PFSK-1 (cell line): ENCODE measurements around the gene SLC25A28.
A peak's percentile ranks its signal among the peaks of the same experiment; 100 is the strongest.

Source experiments
- FOXP2 ChIP-seq: optimal IDR thresholded peaks from 2 replicates; pipeline ENCODE3; 2011; ENCODE audit warnings: borderline replicate concordance, control low read depth, inconsistent platforms; ENCODE audit not compliant: insufficient read depth; ENCODE audit errors: extremely low read length, extremely low read depth
- POLR2AphosphoS5 ChIP-seq: IDR thresholded peaks from 2 replicates; pipeline ENCODE4 v1.6.1; 2012; ENCODE audit warnings: low read depth, mild to moderate bottlenecking, control low read depth, low read length, moderate library complexity
- REST ChIP-seq, 2 experiments: IDR thresholded peaks; 2 replicates each; pipeline versions ENCODE4 v1.6.1 to v1.8.0; 2011 to 2012; ENCODE audit warnings: low read depth in 2 of 2, low read length in 2 of 2, control low read depth in 1 of 2, inconsistent platforms in 1 of 2, mild to moderate bottlenecking in 1 of 2, moderate library complexity in 1 of 2; ENCODE audit not compliant: insufficient read depth in 1 of 2
- SIN3A ChIP-seq: IDR thresholded peaks from 2 replicates; pipeline ENCODE4 v1.6.1; 2012; ENCODE audit warnings: mild to moderate bottlenecking, low read length, moderate library complexity, borderline replicate concordance; ENCODE audit not compliant: insufficient read depth
- TAF1 ChIP-seq: IDR thresholded peaks from 2 replicates; pipeline ENCODE4 v1.6.1; 2012; ENCODE audit warnings: low read length, control low read depth, borderline replicate concordance; ENCODE audit not compliant: insufficient read depth

SLC25A28 gene

GRCh38 chr10:99659868-99660366, 39.7 kb upstream of the SLC25A28 start:
- TF ChIP-seq REST (IDR thresholded peaks at IDR 0.05; ENCODE audit: insufficient read depth in 1 of 2, low read depth in 2 of 2, low read length in 2 of 2), result no peak
- no peak for TF ChIP-seq POLR2AphosphoS5
- no peak for TF ChIP-seq SIN3A
- TF ChIP-seq TAF1, result no peak
- TF ChIP-seq FOXP2, result no peak

DNA sequence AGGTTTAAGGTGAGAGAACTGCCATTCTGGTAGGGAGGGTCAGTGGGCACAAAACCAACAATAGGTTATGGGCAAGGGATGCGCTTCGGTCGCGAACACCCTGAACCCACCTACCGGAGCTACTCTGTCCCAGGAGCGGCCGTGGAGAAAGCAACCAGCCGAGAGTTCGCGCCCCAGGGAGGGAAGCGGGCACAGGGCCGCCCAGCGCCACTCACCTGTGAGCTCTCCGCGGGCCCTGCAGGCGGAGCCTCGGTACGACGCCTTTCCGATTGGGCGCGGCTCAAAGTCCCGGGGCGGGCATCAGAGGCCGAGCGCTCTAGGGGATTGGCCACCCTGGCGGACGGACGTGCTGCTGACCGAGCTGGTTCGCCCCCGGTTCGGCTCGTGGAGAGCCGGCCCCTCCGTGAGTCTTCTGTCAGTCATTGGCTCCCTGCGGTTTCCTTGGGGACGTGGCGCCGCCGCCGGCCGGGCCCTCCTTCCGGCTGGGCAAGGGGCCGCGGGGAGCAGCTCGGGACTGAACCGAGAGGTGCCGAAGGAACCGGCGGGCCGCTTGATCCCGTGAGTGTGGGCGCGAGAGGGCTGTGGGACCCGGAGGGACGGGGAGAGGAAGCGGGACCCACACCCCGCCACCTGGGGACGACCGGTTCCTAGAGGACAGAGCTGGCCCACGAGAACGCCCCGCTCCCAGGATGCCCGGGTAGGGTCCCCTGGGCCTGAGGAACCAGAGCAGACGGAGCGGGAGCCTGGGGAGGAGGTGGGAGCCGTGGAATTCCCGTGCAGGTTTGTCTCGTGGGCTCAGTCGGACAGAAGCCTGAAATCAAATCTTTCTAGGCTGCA, 39.0 kb upstream of the SLC25A28 start, which contains the start of gene ENTPD7:
TSS of gene ENTPD7 (plus strand) at position 479 of the 837 bp plus-strand sequence. CDS start 448 bp downstream, outside the sequence.
- TF ChIP-seq POLR2AphosphoS5, result peak; percentile 57; the same call in 1 of the 2 replicates
- peak; percentile 74 for TF ChIP-seq FOXP2
- TF ChIP-seq SIN3A, result peak; percentile 86; the same call in 1 of the 2 replicates
- peak; percentile 48; the same call in 1 of the 2 replicates for TF ChIP-seq TAF1
- no peak for TF ChIP-seq REST (IDR thresholded peaks at IDR 0.05; ENCODE audit: insufficient read depth in 1 of 2, low read depth in 2 of 2, low read length in 2 of 2)

DNA sequence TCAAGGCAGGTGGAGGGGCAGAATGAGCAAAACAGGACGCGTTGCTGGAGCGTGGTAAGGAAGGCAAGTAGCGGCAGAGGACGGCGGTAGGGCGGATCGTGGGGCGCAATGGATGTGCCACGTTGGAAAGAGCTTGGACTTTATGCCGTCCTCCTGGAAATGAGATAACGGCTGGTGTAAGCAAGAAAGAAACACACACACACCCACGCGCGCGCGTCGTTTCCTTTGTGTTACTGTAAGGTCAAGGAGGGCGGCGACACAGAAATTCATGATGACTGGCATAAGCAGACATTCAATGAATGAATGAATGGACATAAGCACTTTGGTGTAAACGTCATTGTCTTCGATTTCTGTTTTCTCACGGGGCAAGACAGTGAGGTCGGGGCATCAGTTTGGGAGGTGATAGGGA, 38.4 kb upstream of the SLC25A28 start:
- no peak for TF ChIP-seq REST (IDR thresholded peaks at IDR 0.05; ENCODE audit: insufficient read depth in 1 of 2, low read depth in 2 of 2, low read length in 2 of 2)
- TF ChIP-seq FOXP2, result peak; percentile 22
- no peak for TF ChIP-seq SIN3A
- TF ChIP-seq POLR2AphosphoS5, result no peak
- no peak; the same call in 1 of the 2 replicates for TF ChIP-seq TAF1

GRCh38 chr10:99656199-99657064, 36.2 kb upstream of the SLC25A28 start:
- no peak for TF ChIP-seq POLR2AphosphoS5
- no peak for TF ChIP-seq FOXP2
- no peak for TF ChIP-seq SIN3A
- TF ChIP-seq REST (IDR thresholded peaks at IDR 0.05; ENCODE audit: insufficient read depth in 1 of 2, low read depth in 2 of 2, low read length in 2 of 2), result no peak
- no peak for TF ChIP-seq TAF1
